Measurements from ENCODE around the gene CFAP57. TPM values are rescaled to one million over a fixed set of nuclear protein-coding genes. Genes with fewer than 3 reads are reported as not detected.
A peak's percentile ranks its signal among the peaks of the same experiment; 100 is the strongest.

Gene CFAP57
- total RNA-seq, 1 donor from 2014 or later = 0.17 TPM

GRCh38 chr1:43153443-43153842 lies 18.7 kb upstream of the CFAP57 start:
- TF ChIP-seq CTCF (IDR thresholded peaks at IDR 0.05) = no peak
- no peak for DNase-seq
- Histone ChIP-seq H3K4me3 (no peak overlapping the region), H3K36me3 (no peaks in the 10 kb centered on the region), H3K27ac (no peak overlapping the region), H3K9me3 (no peaks in the 10 kb centered on the region), H3K27me3 (peaks cover 27% of the 10 kb centered on the region), H3K4me1 (no peaks in the 10 kb centered on the region)
- ATAC-seq = no peak
- intact Hi-C loops (cut with DNase I) = no loop called here

GRCh38 chr1:43156026-43156425 lies 16.1 kb upstream of the CFAP57 start:
- intact Hi-C loops (cut with DNase I) = no loop called here

GRCh38 chr1:43165162-43165561 lies 7.0 kb upstream of the CFAP57 start:
- intact Hi-C loops (cut with DNase I) = no loop called here
- ATAC-seq (no peak), DNase-seq (no peak)
- no peak overlapping the region for H3K27ac ChIP-seq
- no peaks in the 10 kb centered on the region for H3K27me3 ChIP-seq
- H3K36me3 ChIP-seq = peaks cover 71% of the 10 kb centered on the region
- H3K4me1 ChIP-seq = no peaks in the 10 kb centered on the region
- no peaks in the 10 kb centered on the region for H3K9me3 ChIP-seq
- no peak overlapping the region for H3K4me3 ChIP-seq
- TF ChIP-seq CTCF (IDR thresholded peaks at IDR 0.05) = no peak

More at GRCh38 chr1:43156026-43156425, 16.1 kb upstream of the CFAP57 start:
- Histone ChIP-seq H3K9me3 (no peaks in the 10 kb centered on the region), H3K4me3 (no peak overlapping the region), H3K36me3 (no peaks in the 10 kb centered on the region), H3K27me3 (peaks cover 12% of the 10 kb centered on the region), H3K4me1 (no peaks in the 10 kb centered on the region), H3K27ac (no peak overlapping the region)
- ATAC-seq (no peak), DNase-seq (no peak)
- no peak for TF ChIP-seq CTCF (IDR thresholded peaks at IDR 0.05)

- peaks cover 76% of the 10 kb centered on the region for H3K36me3 ChIP-seq
- DNase-seq = no peak
- ATAC-seq = no peak
- H3K4me3 ChIP-seq = no peak overlapping the region
- no peak for TF ChIP-seq CTCF (IDR thresholded peaks at IDR 0.05)
- no peaks in the 10 kb centered on the region for H3K9me3 ChIP-seq
- H3K27me3 ChIP-seq = no peaks in the 10 kb centered on the region
- H3K27ac ChIP-seq = no peak overlapping the region
- intact Hi-C loops (cut with DNase I) = no loop called here
- peaks cover 3% of the 10 kb centered on the region for H3K4me1 ChIP-seq
Observed at GRCh38 chr1:43165765-43166164, 6.4 kb upstream of the CFAP57 start.

GRCh38 chr1:43171312-43171875 lies 736 bp upstream of the CFAP57 start:
- no peak for TF ChIP-seq CTCF (IDR thresholded peaks at IDR 0.05)
- DNase-seq (no peak), ATAC-seq (no peak)
- intact Hi-C loops (cut with DNase I) = no loop called here
- H3K4me1 ChIP-seq = peaks cover 14% of the 10 kb centered on the region
- H3K4me3 ChIP-seq = peak overlapping the region; percentile 80
- H3K27ac ChIP-seq = peak overlapping the region; percentile 44
- no peaks in the 10 kb centered on the region for H3K27me3 ChIP-seq
- H3K9me3 ChIP-seq = no peaks in the 10 kb centered on the region
- H3K36me3 ChIP-seq = peaks cover 41% of the 10 kb centered on the region

GRCh38 chr1:43172527-43172972 lies 420 bp downstream of the CFAP57 start:
- intact Hi-C loops (cut with DNase I) = no loop called here
- H3K9me3 ChIP-seq = no peaks in the 10 kb centered on the region
- peak overlapping the region; percentile 80 for H3K4me3 ChIP-seq
- peaks cover 14% of the 10 kb centered on the region for H3K4me1 ChIP-seq
- TF ChIP-seq CTCF (IDR thresholded peaks at IDR 0.05) = no peak
- DNase-seq = peak; percentile 89
- H3K36me3 ChIP-seq = peaks cover 29% of the 10 kb centered on the region
- H3K27ac ChIP-seq = no peak overlapping the region
- peak; percentile 99 for ATAC-seq
- no peaks in the 10 kb centered on the region for H3K27me3 ChIP-seq

Measured in upper lobe of right lung (tissue), 1 donor.